WTC11 (cell line): Measurements from ENCODE around the gene APOBEC2. TPM values are rescaled to one million over a fixed set of nuclear protein-coding genes. Genes with fewer than 3 reads are reported as not detected.

Experiments used
- ATAC-seq: fragments of 200-7000 bp; cut with Tn5 transposase; 2 replicates; pipeline ENCODE4 v1.10.0; 2021; ENCODE audit warnings: mild to moderate bottlenecking, moderate library complexity
- CTCF ChIA-PET: fragments of 300-600 bp; sonication (Branson Sonifier 250); formaldehyde crosslinking; loops from one replicate; lab custom pipeline; 2021; ENCODE audit warnings: antibody characterized with exemption; lab: Charles Lee
- POLR2A ChIA-PET: fragments of 350-600 bp; sonication (Branson Sonifier 250); formaldehyde crosslinking; loops from one replicate; lab custom pipeline; 2021; ENCODE audit warnings: antibody characterized with exemption; lab: Charles Lee
- DNase-seq: peaks from one replicate; pipeline ENCODE4 v3.0.0; 2021; ENCODE audit warnings: low spot score
- H3K27ac Mint-ChIP-seq: 2 replicates; pipeline ENCODE4 v1.8.0; 2021; ENCODE audit warnings: mixed read lengths
- H3K27me3 Mint-ChIP-seq: 2 replicates; pipeline ENCODE4 v1.8.0; 2021; ENCODE audit warnings: low read depth, mild to moderate bottlenecking, moderate library complexity, mixed read lengths
- H3K36me3 Mint-ChIP-seq: 2 replicates; pipeline ENCODE4 v1.8.0; 2021; ENCODE audit warnings: mixed read lengths
- H3K4me1 Mint-ChIP-seq: 2 replicates; pipeline ENCODE4 v1.8.0; 2022; ENCODE audit warnings: mixed read lengths
- H3K4me3 Mint-ChIP-seq: 2 replicates; pipeline ENCODE4 v1.8.0; 2021; ENCODE audit warnings: mild to moderate bottlenecking, moderate library complexity, mixed read lengths
- H3K9me3 Mint-ChIP-seq: 2 replicates; pipeline ENCODE4 v1.8.0; 2021; ENCODE audit warnings: mixed read lengths
- ATF3 ChIP-seq: sonication (generic); formaldehyde crosslinking; conservative IDR thresholded peaks from 2 replicates; pipeline ENCODE4 v1.8.1; 2022; ENCODE audit warnings: mild to moderate bottlenecking, missing genetic modification reagents
- ATF6 ChIP-seq: sonication (generic); formaldehyde crosslinking; IDR thresholded peaks from 2 replicates; pipeline ENCODE4 v1.8.1; 2023; ENCODE audit warnings: mild to moderate bottlenecking, missing genetic modification reagents
- CBFB ChIP-seq: sonication (generic); formaldehyde crosslinking; IDR thresholded peaks from 2 replicates; pipeline ENCODE4 v1.8.1; 2022; ENCODE audit warnings: mild to moderate bottlenecking, low read depth, missing genetic modification reagents
- CREB1 ChIP-seq: sonication (generic); formaldehyde crosslinking; IDR thresholded peaks from 2 replicates; pipeline ENCODE4 v1.8.0; 2023; ENCODE audit warnings: mild to moderate bottlenecking, missing genetic modification reagents
- E2F1 ChIP-seq: sonication (generic); formaldehyde crosslinking; IDR thresholded peaks from 2 replicates; pipeline ENCODE4 v1.8.0; 2022; ENCODE audit warnings: mild to moderate bottlenecking, missing genetic modification reagents
- ELF4 ChIP-seq: sonication (generic); formaldehyde crosslinking; IDR thresholded peaks from 2 replicates; pipeline ENCODE4 v1.8.1; 2022; ENCODE audit warnings: low read depth, mild to moderate bottlenecking, moderate library complexity, missing genetic modification reagents
- ETV6 ChIP-seq: sonication (generic); formaldehyde crosslinking; IDR thresholded peaks from 2 replicates; pipeline ENCODE4 v1.8.1; 2022; ENCODE audit warnings: mild to moderate bottlenecking, missing genetic modification reagents
- FOXP1 ChIP-seq: sonication (generic); formaldehyde crosslinking; IDR thresholded peaks from 2 replicates; pipeline ENCODE4 v1.8.0; 2022; ENCODE audit warnings: missing genetic modification reagents, mild to moderate bottlenecking, moderate library complexity, borderline replicate concordance
- KAT7 ChIP-seq: sonication (generic); formaldehyde crosslinking; IDR thresholded peaks from 2 replicates; pipeline ENCODE4 v1.8.1; 2023; ENCODE audit warnings: missing genetic modification reagents, mild to moderate bottlenecking, borderline replicate concordance
- MXD4 ChIP-seq: fragments of 250-450 bp; sonication (Bioruptor Pico); IDR thresholded peaks from 2 replicates; pipeline ENCODE4 v1.8.0; 2021; ENCODE audit warnings: mild to moderate bottlenecking, moderate library complexity, borderline replicate concordance
- NFE2L1 ChIP-seq: sonication (generic); formaldehyde crosslinking; IDR thresholded peaks from 2 replicates; pipeline ENCODE4 v1.8.1; 2023; ENCODE audit warnings: missing genetic modification reagents
- OVOL2 ChIP-seq: fragments of 250-450 bp; sonication (Bioruptor Pico); IDR thresholded peaks from 2 replicates; pipeline ENCODE4 v1.9.0; 2021; ENCODE audit warnings: mild to moderate bottlenecking, borderline replicate concordance
- RELA ChIP-seq: sonication (generic); formaldehyde crosslinking; IDR thresholded peaks from 2 replicates; pipeline ENCODE4 v1.8.1; 2022; ENCODE audit warnings: missing genetic modification reagents, mild to moderate bottlenecking, borderline replicate concordance
- RORB ChIP-seq: fragments of 250-450 bp; sonication (Bioruptor Pico); IDR thresholded peaks from 2 replicates; pipeline ENCODE4 v1.9.0; 2021; ENCODE audit warnings: mild to moderate bottlenecking
- TCF7 ChIP-seq: sonication (generic); formaldehyde crosslinking; IDR thresholded peaks from 2 replicates; pipeline ENCODE4 v1.8.0; 2022; ENCODE audit warnings: mild to moderate bottlenecking, low read depth, missing genetic modification reagents, moderate library complexity
- TP53 ChIP-seq: sonication (generic); formaldehyde crosslinking; IDR thresholded peaks from 2 replicates; pipeline ENCODE4 v1.8.1; 2023; ENCODE audit warnings: mild to moderate bottlenecking, missing genetic modification reagents
- ZBTB43 ChIP-seq: sonication (generic); formaldehyde crosslinking; IDR thresholded peaks from 2 replicates; pipeline ENCODE4 v1.8.1; 2023; ENCODE audit warnings: mild to moderate bottlenecking, missing genetic modification reagents
- ZNF263 ChIP-seq: sonication (generic); formaldehyde crosslinking; IDR thresholded peaks from 2 replicates; pipeline ENCODE4 v1.8.1; 2022; ENCODE audit warnings: low read depth, mild to moderate bottlenecking, moderate library complexity, missing genetic modification reagents
- ZNF281 ChIP-seq: sonication (generic); formaldehyde crosslinking; IDR thresholded peaks from 2 replicates; pipeline ENCODE4 v1.8.0; 2023; ENCODE audit warnings: mild to moderate bottlenecking, missing genetic modification reagents
- ZNF396 ChIP-seq: fragments of 250-450 bp; sonication (Bioruptor Pico); IDR thresholded peaks from 2 replicates; pipeline ENCODE4 v1.8.0; 2021; ENCODE audit warnings: mild to moderate bottlenecking, moderate library complexity, borderline replicate concordance
- ZNF416 ChIP-seq: fragments of 250-450 bp; sonication (Bioruptor Pico); IDR thresholded peaks from 2 replicates; pipeline ENCODE4 v1.9.0; 2021; ENCODE audit warnings: mild to moderate bottlenecking, inconsistent platforms
- total RNA-seq: library from RNA; stranded (reverse); gene quantifications from 3 replicates; pipeline ENCODE4 v1.2.3, GENCODE V29; 2021
- TF ChIP-seq, protein P1 (sequence below): fragments of 250-450 bp; sonication (Bioruptor Pico); IDR thresholded peaks from 2 replicates; pipeline ENCODE4 v1.9.0; 2021; ENCODE audit warnings: mild to moderate bottlenecking
- TF ChIP-seq, protein P2 (sequence below): sonication (generic); formaldehyde crosslinking; IDR thresholded peaks from 2 replicates; pipeline ENCODE4 v1.8.1; 2022; ENCODE audit warnings: low read depth, mild to moderate bottlenecking, moderate library complexity, missing genetic modification reagents, borderline replicate concordance
- TF ChIP-seq, protein P3 (sequence below): sonication (generic); formaldehyde crosslinking; IDR thresholded peaks from 2 replicates; pipeline ENCODE4 v1.8.1; 2022; ENCODE audit warnings: mild to moderate bottlenecking, moderate library complexity, missing genetic modification reagents

Gene APOBEC2
- total RNA-seq, 1 experiment from 2014 or later, result not detected

DNA sequence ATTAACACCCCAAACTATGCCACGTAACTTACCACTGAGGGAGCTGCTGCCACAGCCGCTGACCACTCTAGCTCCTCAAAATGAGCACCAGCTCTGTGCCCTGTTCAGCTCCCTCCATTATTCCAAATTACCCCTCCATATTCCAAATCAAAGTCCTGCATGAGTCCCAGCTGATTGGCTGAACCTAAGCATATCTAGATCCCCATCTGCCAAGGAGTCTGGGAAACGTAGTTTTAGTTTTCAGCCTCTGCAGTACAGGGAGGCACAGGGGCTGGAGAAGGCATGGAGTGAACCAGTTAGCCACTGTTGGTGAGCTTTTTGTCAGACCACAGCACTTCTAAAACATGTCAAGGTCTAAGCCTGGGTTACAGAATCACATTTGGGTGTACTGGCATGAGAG lies 29.9 kb upstream of the APOBEC2 start (continued):
- TF ChIP-seq, protein P1, sequence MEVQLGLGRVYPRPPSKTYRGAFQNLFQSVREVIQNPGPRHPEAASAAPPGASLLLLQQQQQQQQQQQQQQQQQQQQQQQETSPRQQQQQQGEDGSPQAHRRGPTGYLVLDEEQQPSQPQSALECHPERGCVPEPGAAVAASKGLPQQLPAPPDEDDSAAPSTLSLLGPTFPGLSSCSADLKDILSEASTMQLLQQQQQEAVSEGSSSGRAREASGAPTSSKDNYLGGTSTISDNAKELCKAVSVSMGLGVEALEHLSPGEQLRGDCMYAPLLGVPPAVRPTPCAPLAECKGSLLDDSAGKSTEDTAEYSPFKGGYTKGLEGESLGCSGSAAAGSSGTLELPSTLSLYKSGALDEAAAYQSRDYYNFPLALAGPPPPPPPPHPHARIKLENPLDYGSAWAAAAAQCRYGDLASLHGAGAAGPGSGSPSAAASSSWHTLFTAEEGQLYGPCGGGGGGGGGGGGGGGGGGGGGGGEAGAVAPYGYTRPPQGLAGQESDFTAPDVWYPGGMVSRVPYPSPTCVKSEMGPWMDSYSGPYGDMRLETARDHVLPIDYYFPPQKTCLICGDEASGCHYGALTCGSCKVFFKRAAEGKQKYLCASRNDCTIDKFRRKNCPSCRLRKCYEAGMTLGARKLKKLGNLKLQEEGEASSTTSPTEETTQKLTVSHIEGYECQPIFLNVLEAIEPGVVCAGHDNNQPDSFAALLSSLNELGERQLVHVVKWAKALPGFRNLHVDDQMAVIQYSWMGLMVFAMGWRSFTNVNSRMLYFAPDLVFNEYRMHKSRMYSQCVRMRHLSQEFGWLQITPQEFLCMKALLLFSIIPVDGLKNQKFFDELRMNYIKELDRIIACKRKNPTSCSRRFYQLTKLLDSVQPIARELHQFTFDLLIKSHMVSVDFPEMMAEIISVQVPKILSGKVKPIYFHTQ (CRISPR knock-in tag), result no peak
- no peak for TF ChIP-seq ATF6 (CRISPR knock-in tag)
- no peak for TF ChIP-seq OVOL2 (CRISPR knock-in tag)
- TF ChIP-seq MXD4, result no peak
- TF ChIP-seq ZNF281 (CRISPR knock-in tag), result no peak
- TF ChIP-seq CREB1 (CRISPR knock-in tag), result no peak

GRCh38 chr6:41025966-41026530 lies 27.0 kb upstream of the APOBEC2 start:
- ChIA-PET CTCF (interaction anchor here (1.0 kb wide), 1 partner anchor 180 kb away, joined by 3 read pairs; no protein-coding TSS in a partner anchor), POLR2A (no interaction called here)
- Mint-ChIP-seq H3K27me3 (no peaks in the 10 kb centered on the region; the same call in 1 of the 2 replicates), H3K36me3 (no peaks in the 10 kb centered on the region), H3K9me3 (no peaks in the 10 kb centered on the region), H3K27ac (no peak overlapping the region), H3K4me1 (peaks cover 23% of the 10 kb centered on the region), H3K4me3 (no peak overlapping the region)
- no peak for ATAC-seq
- no peak for DNase-seq
- TF ChIP-seq E2F1, result no peak
- no peak for TF ChIP-seq ATF3 (CRISPR knock-in tag)
- TF ChIP-seq CBFB, result no peak
- TF ChIP-seq ZNF263 (CRISPR knock-in tag), result no peak
- no peak for TF ChIP-seq ZNF416
- TF ChIP-seq ZBTB43, result no peak
- TF ChIP-seq KAT7 (CRISPR knock-in tag), result no peak
- TF ChIP-seq RORB (CRISPR knock-in tag), result no peak
- no peak for TF ChIP-seq TP53 (CRISPR knock-in tag)
- no peak for TF ChIP-seq RELA
- TF ChIP-seq, protein P2, sequence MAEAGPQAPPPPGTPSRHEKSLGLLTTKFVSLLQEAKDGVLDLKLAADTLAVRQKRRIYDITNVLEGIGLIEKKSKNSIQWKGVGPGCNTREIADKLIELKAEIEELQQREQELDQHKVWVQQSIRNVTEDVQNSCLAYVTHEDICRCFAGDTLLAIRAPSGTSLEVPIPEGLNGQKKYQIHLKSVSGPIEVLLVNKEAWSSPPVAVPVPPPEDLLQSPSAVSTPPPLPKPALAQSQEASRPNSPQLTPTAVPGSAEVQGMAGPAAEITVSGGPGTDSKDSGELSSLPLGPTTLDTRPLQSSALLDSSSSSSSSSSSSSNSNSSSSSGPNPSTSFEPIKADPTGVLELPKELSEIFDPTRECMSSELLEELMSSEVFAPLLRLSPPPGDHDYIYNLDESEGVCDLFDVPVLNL, result no peak
- no peak for TF ChIP-seq TCF7 (CRISPR knock-in tag)
- TF ChIP-seq FOXP1 (CRISPR knock-in tag), result no peak
- no peak for TF ChIP-seq ZNF396 (CRISPR knock-in tag)
- TF ChIP-seq ETV6 (CRISPR knock-in tag), result no peak
- TF ChIP-seq, protein P3, sequence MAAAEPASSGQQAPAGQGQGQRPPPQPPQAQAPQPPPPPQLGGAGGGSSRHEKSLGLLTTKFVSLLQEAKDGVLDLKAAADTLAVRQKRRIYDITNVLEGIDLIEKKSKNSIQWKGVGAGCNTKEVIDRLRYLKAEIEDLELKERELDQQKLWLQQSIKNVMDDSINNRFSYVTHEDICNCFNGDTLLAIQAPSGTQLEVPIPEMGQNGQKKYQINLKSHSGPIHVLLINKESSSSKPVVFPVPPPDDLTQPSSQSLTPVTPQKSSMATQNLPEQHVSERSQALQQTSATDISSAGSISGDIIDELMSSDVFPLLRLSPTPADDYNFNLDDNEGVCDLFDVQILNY (CRISPR knock-in tag), result no peak
- TF ChIP-seq NFE2L1 (CRISPR knock-in tag), result no peak
- no peak for TF ChIP-seq ELF4
- no peak for TF ChIP-seq MXD4
